K562 (cell line): ENCODE measurements around the gene ARHGEF12. TPM values are rescaled to one million over a fixed set of nuclear protein-coding genes. Genes with fewer than 3 reads are reported as not detected.

Experiments used
- CBFA2T2 ChIP-seq: fragments of 450-650 bp; conservative IDR thresholded peaks from 2 replicates; pipeline ENCODE4 v1.6.1; 2017; ENCODE audit warnings: mild to moderate bottlenecking
- CEBPG ChIP-seq, 3 experiments: fragments of 200-800 bp in 1 of 3; sonication (Bioruptor generic) in 1 of 3; sonication (generic) in 1 of 3; formaldehyde crosslinking in 1 of 3; IDR thresholded peaks in 2 of 3; conservative IDR thresholded peaks in 1 of 3; 2 replicates each; pipeline versions ENCODE4 v1.6.1 to v1.8.0; 2016 to 2022; ENCODE audit warnings: missing compliant biosample characterization in 2 of 3, missing genetic modification characterization in 2 of 3, mild to moderate bottlenecking in 1 of 3, missing genetic modification reagents in 1 of 3
- FOSL1 ChIP-seq: fragments of 200-800 bp; sonication (Bioruptor generic); conservative IDR thresholded peaks from 2 replicates; pipeline ENCODE4 v1.6.1; 2016; ENCODE audit warnings: missing genetic modification characterization, missing compliant biosample characterization
- HNRNPL ChIP-seq: fragments of 200-400 bp; formaldehyde crosslinking; IDR thresholded peaks from 2 replicates; pipeline ENCODE4 v1.6.1; 2017; ENCODE audit warnings: low read depth, mild to moderate bottlenecking, low read length
- IRF2 ChIP-seq: sonication (generic); formaldehyde crosslinking; IDR thresholded peaks from 2 replicates; pipeline ENCODE4 v1.8.1; 2022; ENCODE audit warnings: mild to moderate bottlenecking, missing genetic modification reagents
- JUN ChIP-seq, 2 experiments: sonication (generic) in 1 of 2; formaldehyde crosslinking in 1 of 2; IDR thresholded peaks; 2 replicates each; pipeline versions ENCODE4 v1.6.1 to v1.8.0; 2012 to 2022; ENCODE audit warnings: borderline replicate concordance in 2 of 2, mild to moderate bottlenecking in 2 of 2, improper control_type of control experiment in 1 of 2, low read depth in 1 of 2, low read length in 1 of 2, missing genetic modification reagents in 1 of 2
- JUND ChIP-seq, 2 experiments: IDR thresholded peaks; 2 replicates in 1 of 2; 3 replicates in 1 of 2; pipeline ENCODE4 v1.6.1; 2011; ENCODE audit warnings: borderline replicate concordance in 2 of 2, low read depth in 2 of 2, low read length in 2 of 2, improper control_type of control experiment in 1 of 2, missing biosample characterization in 1 of 2, missing genetic modification characterization in 1 of 2, missing genetic modification reagents in 1 of 2
- MAFF ChIP-seq: IDR thresholded peaks from 2 replicates; pipeline ENCODE4 v1.6.1; 2012; ENCODE audit warnings: low read length, improper control_type of control experiment
- NFE2 ChIP-seq: IDR thresholded peaks from 2 replicates; pipeline ENCODE4 v1.6.1; 2014; ENCODE audit warnings: antibody characterized with exemption, low read depth
- NR2C2 ChIP-seq, 2 experiments: fragments of 200-800 bp in 1 of 2; sonication (Bioruptor generic) in 1 of 2; sonication (generic) in 1 of 2; formaldehyde crosslinking in 1 of 2; IDR thresholded peaks; 2 replicates each; pipeline versions ENCODE4 v1.6.1 to v1.8.0; 2016 to 2022; ENCODE audit warnings: mild to moderate bottlenecking in 1 of 2, missing compliant biosample characterization in 1 of 2, missing genetic modification characterization in 1 of 2, missing genetic modification reagents in 1 of 2
- PHB2 ChIP-seq: fragments of 450-650 bp; IDR thresholded peaks from 2 replicates; pipeline ENCODE4 v1.6.1; 2017; ENCODE audit warnings: low read depth
- RCOR1 ChIP-seq, 2 experiments: IDR thresholded peaks; 2 replicates each; pipeline ENCODE4 v1.6.1; 2012; ENCODE audit warnings: low read depth in 2 of 2, low read length in 2 of 2, borderline replicate concordance in 1 of 2, improper control_type of control experiment in 1 of 2
- SMARCA4 ChIP-seq: fragments of 450-650 bp; IDR thresholded peaks from 2 replicates; pipeline ENCODE4 v1.6.1; 2016
- TEAD4 ChIP-seq, 2 experiments: sonication (generic) in 1 of 2; formaldehyde crosslinking in 1 of 2; IDR thresholded peaks; 2 replicates each; pipeline versions ENCODE4 v1.6.1 to v1.8.0; 2012 to 2022; ENCODE audit warnings: borderline replicate concordance in 1 of 2, inconsistent platforms in 1 of 2, low read length in 1 of 2, mild to moderate bottlenecking in 1 of 2, missing genetic modification reagents in 1 of 2
- ZBTB12 ChIP-seq: fragments of 250-450 bp; sonication (Bioruptor Pico); IDR thresholded peaks from 2 replicates; pipeline ENCODE4 v1.4.0; 2020
- ZBTB49 ChIP-seq: sonication (generic); formaldehyde crosslinking; IDR thresholded peaks from 2 replicates; pipeline ENCODE4 v1.8.0; 2022; ENCODE audit warnings: missing genetic modification reagents, mild to moderate bottlenecking, borderline replicate concordance
- polyA plus RNA-seq, 8 experiments: library from polyadenylated mRNA; depleted of rRNA in 4 of 8; stranded (reverse) in 5 of 8; unstranded in 3 of 8; fragments of >200 nt; fragmentation: Nextera tagmentation in 2 of 8; fragmentation: Illumina TruSeq in 1 of 8; extraction: Ambion mirVana in 2 of 8; extraction: Trizol in 1 of 8; gene quantifications; 2 replicates each; pipeline versions ENCODE4 v1.2.1 to v1.2.3, GENCODE V29; 2011 to 2014; ENCODE audit warnings: inconsistent platforms in 1 of 8, missing spikeins in 1 of 8
- total RNA-seq, 7 experiments: library from RNA; depleted of rRNA in 6 of 7; stranded (reverse); fragments of >200 nt in 6 of 7; fragmentation: Illumina TruSeq in 2 of 7; extraction: Trizol in 2 of 7; gene quantifications; 2 replicates each; pipeline versions ENCODE4 v1.2.1 to v1.2.3, GENCODE V29; 2011 to 2021; ENCODE audit warnings: low replicate concordance in 1 of 7
- TF ChIP-seq, protein P1 (sequence below): sonication (generic); IDR thresholded peaks from 2 replicates; pipeline ENCODE4 v1.6.1; 2016
- TF ChIP-seq, protein P2 (sequence below): fragments of 250-450 bp; sonication (Bioruptor Pico); IDR thresholded peaks from 2 replicates; pipeline ENCODE4 v1.8.0; 2022; ENCODE audit warnings: moderate library complexity, mild to moderate bottlenecking, inconsistent platforms

ARHGEF12 gene
- total and polyA plus RNA-seq, 9 of the 15 experiments (the other 6 are each of a cell fraction or from before 2014, with no cell fraction given): 3.5 to 51.7 (median 29.5) TPM

DNA sequence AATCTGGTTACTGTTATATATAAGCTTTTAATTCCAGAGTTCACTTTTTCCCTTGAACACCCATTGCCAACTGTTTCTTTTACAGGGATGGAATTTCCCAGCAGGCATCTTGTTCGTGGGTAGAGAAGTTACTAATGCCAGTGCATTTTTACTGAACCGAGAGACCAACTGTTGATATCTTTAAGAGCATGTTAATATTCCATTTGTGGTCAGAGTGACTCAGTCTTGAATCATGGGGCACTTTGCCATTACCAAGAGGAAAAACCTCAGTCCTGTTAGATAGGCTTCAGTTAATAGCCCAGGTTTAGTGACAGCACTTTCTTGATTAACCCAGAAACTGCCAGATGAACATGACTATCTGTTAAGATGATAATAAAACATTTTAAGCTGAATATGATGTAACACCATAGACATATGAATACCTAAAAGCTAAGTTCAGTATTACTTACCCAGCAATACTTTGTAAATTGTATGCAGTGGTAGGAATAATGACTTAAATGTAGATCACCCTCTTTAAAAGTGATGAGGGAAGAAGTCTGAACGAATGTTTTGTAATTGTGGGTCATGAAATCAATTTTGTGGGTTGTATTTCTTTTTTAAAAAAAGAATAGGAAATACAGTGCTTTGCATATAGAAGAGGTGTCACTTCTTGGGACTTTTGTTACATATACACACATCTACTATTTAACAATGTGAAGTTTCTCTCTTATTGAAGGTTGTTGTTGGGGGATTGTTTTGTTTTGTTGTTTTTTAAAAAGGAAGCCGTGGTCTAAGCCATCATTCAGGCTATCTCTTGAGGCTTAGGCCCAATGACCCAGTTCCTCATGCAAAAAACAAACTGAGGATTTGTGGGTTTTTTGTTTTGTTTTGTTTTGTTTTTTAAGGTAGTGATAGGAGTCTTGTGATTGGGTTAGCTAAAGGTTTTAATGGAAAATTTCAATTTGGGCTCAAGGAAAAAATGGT is 96.1 kb downstream of the ARHGEF12 start (continued):
- peak; percentile 30; the same call in 1 of the 2 replicates for TF ChIP-seq NFE2
- TF ChIP-seq TEAD4 (IDR thresholded peaks at IDR 0.05; ENCODE audit: low read length): peak; percentile 55; the same call in 1 of the 2 replicates
- TF ChIP-seq TEAD4 (CRISPR knock-in tag; IDR thresholded peaks at IDR 0.05; ENCODE audit: borderline replicate concordance): no peak
- no peak for TF ChIP-seq NR2C2 (CRISPR knock-in tag; IDR thresholded peaks at IDR 0.05)
- peak; percentile 22; the same call in 1 of the 2 replicates for TF ChIP-seq NR2C2 (tag; IDR thresholded peaks at IDR 0.05)
- TF ChIP-seq, protein P1, sequence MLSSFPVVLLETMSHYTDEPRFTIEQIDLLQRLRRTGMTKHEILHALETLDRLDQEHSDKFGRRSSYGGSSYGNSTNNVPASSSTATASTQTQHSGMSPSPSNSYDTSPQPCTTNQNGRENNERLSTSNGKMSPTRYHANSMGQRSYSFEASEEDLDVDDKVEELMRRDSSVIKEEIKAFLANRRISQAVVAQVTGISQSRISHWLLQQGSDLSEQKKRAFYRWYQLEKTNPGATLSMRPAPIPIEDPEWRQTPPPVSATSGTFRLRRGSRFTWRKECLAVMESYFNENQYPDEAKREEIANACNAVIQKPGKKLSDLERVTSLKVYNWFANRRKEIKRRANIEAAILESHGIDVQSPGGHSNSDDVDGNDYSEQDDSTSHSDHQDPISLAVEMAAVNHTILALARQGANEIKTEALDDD: peak; percentile 89
- TF ChIP-seq PHB2: no peak
- no peak for TF ChIP-seq ZBTB49 (CRISPR knock-in tag)
- TF ChIP-seq RCOR1 (IDR thresholded peaks at IDR 0.05; ENCODE audit: borderline replicate concordance in 1 of 2, low read depth in 2 of 2, low read length in 2 of 2): peak in 1 of 2 experiments; percentile 58; a peak in 1 of 4 replicates
- TF ChIP-seq IRF2: no peak
- peak; percentile 85 for TF ChIP-seq JUND (IDR thresholded peaks at IDR 0.05; ENCODE audit: borderline replicate concordance, low read depth, low read length)
- peak; percentile 67; the same call in 1 of the 3 replicates for TF ChIP-seq JUND (tag; IDR thresholded peaks at IDR 0.05; ENCODE audit: borderline replicate concordance, low read depth, low read length)
- no peak for TF ChIP-seq MAFF
- TF ChIP-seq, protein P2, sequence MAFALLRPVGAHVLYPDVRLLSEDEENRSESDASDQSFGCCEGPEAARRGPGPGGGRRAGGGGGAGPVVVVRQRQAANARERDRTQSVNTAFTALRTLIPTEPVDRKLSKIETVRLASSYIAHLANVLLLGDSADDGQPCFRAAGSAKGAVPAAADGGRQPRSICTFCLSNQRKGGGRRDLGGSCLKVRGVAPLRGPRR (CRISPR knock-in tag): no peak
- no peak for TF ChIP-seq HNRNPL
- peak; percentile 73 for TF ChIP-seq SMARCA4
- no peak for TF ChIP-seq CBFA2T2
- TF ChIP-seq ZBTB12 (CRISPR knock-in tag): no peak
- TF ChIP-seq JUN (IDR thresholded peaks at IDR 0.05; ENCODE audit: borderline replicate concordance, low read depth, low read length): peak; percentile 83; the same call in 1 of the 2 replicates
- TF ChIP-seq JUN (CRISPR knock-in tag; IDR thresholded peaks at IDR 0.05; ENCODE audit: borderline replicate concordance): no peak
- TF ChIP-seq FOSL1 (tag): peak; percentile 100
- TF ChIP-seq CEBPG (CRISPR knock-in tag; IDR thresholded peaks at IDR 0.05): no peak
- TF ChIP-seq CEBPG (tag; conservative IDR thresholded peaks at IDR 0.05 in 1 of 2, IDR thresholded peaks at IDR 0.05 in 1 of 2): peak in 1 of 2 experiments; percentile 88; a peak in 2 of 4 replicates
